Right lobe of liver (tissue), 4 donors: ENCODE results near the gene PKD2.

Experiments
- CTCF ChIP-seq, 4 donors: fragments of 200-600 bp in 3 of 4; fragments of 450-650 bp in 1 of 4; IDR thresholded peaks; one replicate each; pipeline versions ENCODE4 v1.5.1 to v1.8.0; 2016 to 2022; ENCODE audit warnings: antibody characterized with exemption in 4 of 4, mild to moderate bottlenecking in 2 of 4
- POLR2A ChIP-seq: fragments of 450-650 bp; IDR thresholded peaks from one replicate; pipeline ENCODE4 v1.6.1; 2017; ENCODE audit warnings: antibody characterized with exemption, mild to moderate bottlenecking
- donor health status: DM: no; HTN: no; CAD: no.
- donor health status: DM: no; HTN: no; CAD: no.
- donor health status: DM: no; HTN: yes; CAD: no.

GRCh38 chr4:88101165-88101564 lies 93.7 kb downstream of the PKD2 start:
- TF ChIP-seq POLR2A (no peak), CTCF (IDR thresholded peaks at IDR 0.05) (no peak)
